KOPT-K1 (cell line): ENCODE measurements around the gene YOD1.

Source experiments
- H3K27ac ChIP-seq: fragments of 200-600 bp; sonication (generic); 2 replicates; pipeline ENCODE4 v1.5.1; 2016; ENCODE audit warnings: antibody characterized with exemption, mild to moderate bottlenecking, low read depth, low read length; ENCODE audit not compliant: poor library complexity, severe bottlenecking
- H3K36me3 ChIP-seq: fragments of 200-600 bp; sonication (generic); 2 replicates; pipeline ENCODE4 v1.5.1; 2017; ENCODE audit warnings: antibody characterized with exemption, mild to moderate bottlenecking, low read length, moderate library complexity; ENCODE audit not compliant: insufficient read depth
- H3K9me3 ChIP-seq: fragments of 200-600 bp; sonication (generic); 2 replicates; pipeline ENCODE4 v1.5.1; 2017; ENCODE audit warnings: antibody characterized with exemption, low read length, mild to moderate bottlenecking; ENCODE audit not compliant: insufficient read depth, poor library complexity, severe bottlenecking

Gene YOD1

GRCh38 chr1:207018707-207019106 is 32.3 kb downstream of the YOD1 start:
- Histone ChIP-seq H3K9me3 (no peaks in the 10 kb centered on the region), H3K36me3 (no peaks in the 10 kb centered on the region), H3K27ac (no peak overlapping the region)

- no peak overlapping the region for H3K27ac ChIP-seq
- H3K36me3 ChIP-seq = no peaks in the 10 kb centered on the region
Observed at GRCh38 chr1:207017615-207018559, 33.1 kb downstream of the YOD1 start.

GRCh38 chr1:207015791-207016190 is 35.2 kb downstream of the YOD1 start:
- no peaks in the 10 kb centered on the region for H3K36me3 ChIP-seq
- H3K9me3 ChIP-seq = no peaks in the 10 kb centered on the region
- H3K27ac ChIP-seq = no peak overlapping the region

More at GRCh38 chr1:207017615-207018559, 33.1 kb downstream of the YOD1 start:
- no peaks in the 10 kb centered on the region for H3K9me3 ChIP-seq

- no peak overlapping the region for H3K27ac ChIP-seq
- H3K9me3 ChIP-seq = no peaks in the 10 kb centered on the region
- H3K36me3 ChIP-seq = no peaks in the 10 kb centered on the region
Observed at GRCh38 chr1:207014728-207015127, 36.3 kb downstream of the YOD1 start.

GRCh38 chr1:207013321-207014085 is 37.5 kb downstream of the YOD1 start:
- Histone ChIP-seq H3K36me3 (no peaks in the 10 kb centered on the region), H3K9me3 (no peaks in the 10 kb centered on the region), H3K27ac (no peak overlapping the region)

- no peaks in the 10 kb centered on the region for H3K36me3 ChIP-seq
- H3K9me3 ChIP-seq = no peaks in the 10 kb centered on the region
- no peak overlapping the region for H3K27ac ChIP-seq
Observed at GRCh38 chr1:207010726-207011125, 40.3 kb downstream of the YOD1 start.

- H3K27ac ChIP-seq = no peak overlapping the region
- no peaks in the 10 kb centered on the region for H3K9me3 ChIP-seq
- H3K36me3 ChIP-seq = no peaks in the 10 kb centered on the region
Observed at GRCh38 chr1:207009945-207010344, 41.1 kb downstream of the YOD1 start.

GRCh38 chr1:207009182-207009850 is 41.7 kb downstream of the YOD1 start:
- Histone ChIP-seq H3K36me3 (no peaks in the 10 kb centered on the region), H3K9me3 (no peaks in the 10 kb centered on the region), H3K27ac (no peak overlapping the region)

- Histone ChIP-seq H3K27ac (no peak overlapping the region), H3K9me3 (no peaks in the 10 kb centered on the region), H3K36me3 (no peaks in the 10 kb centered on the region)
Observed at GRCh38 chr1:207007352-207008033, 43.5 kb downstream of the YOD1 start.

GRCh38 chr1:207006914-207007313 is 44.1 kb downstream of the YOD1 start:
- no peak overlapping the region for H3K27ac ChIP-seq
- H3K9me3 ChIP-seq = no peaks in the 10 kb centered on the region
- no peaks in the 10 kb centered on the region for H3K36me3 ChIP-seq

- H3K27ac ChIP-seq = no peak overlapping the region
- no peaks in the 10 kb centered on the region for H3K36me3 ChIP-seq
- no peaks in the 10 kb centered on the region for H3K9me3 ChIP-seq
Observed at GRCh38 chr1:207006083-207006482, 44.9 kb downstream of the YOD1 start.

- no peaks in the 10 kb centered on the region for H3K36me3 ChIP-seq
- H3K27ac ChIP-seq = no peak overlapping the region
- H3K9me3 ChIP-seq = no peaks in the 10 kb centered on the region
Observed at GRCh38 chr1:207004931-207005830, 45.8 kb downstream of the YOD1 start.

- Histone ChIP-seq H3K9me3 (no peaks in the 10 kb centered on the region), H3K27ac (no peak overlapping the region), H3K36me3 (no peaks in the 10 kb centered on the region)
Observed at GRCh38 chr1:207003210-207003609, 47.8 kb downstream of the YOD1 start.

GRCh38 chr1:207002724-207003146 is 48.3 kb downstream of the YOD1 start:
- Histone ChIP-seq H3K36me3 (no peaks in the 10 kb centered on the region), H3K9me3 (no peaks in the 10 kb centered on the region), H3K27ac (no peak overlapping the region)
